DOHH2 (cell line): ENCODE data around the gene PRDM11.

Source experiments
- H3F3A ChIP-seq: fragments of 200-600 bp; sonication (generic), shearing (Covaris generic); 2 replicates; pipeline ENCODE4 v1.6.0; 2016; ENCODE audit warnings: antibody characterized with exemption, mild to moderate bottlenecking; ENCODE audit not compliant: control insufficient read depth, insufficient read depth
- H3K27ac ChIP-seq: fragments of 200-600 bp; sonication (generic); 2 replicates; pipeline ENCODE4 v1.5.1; 2014; ENCODE audit warnings: low read depth, mild to moderate bottlenecking, low read length, moderate library complexity
- H3K27me3 ChIP-seq: fragments of 200-600 bp; sonication (generic); 2 replicates; pipeline ENCODE4 v1.6.1; 2014; ENCODE audit warnings: mild to moderate bottlenecking, low read length, mixed read lengths; ENCODE audit not compliant: control insufficient read depth
- H3K36me3 ChIP-seq: fragments of 200-600 bp; sonication (generic); 2 replicates; pipeline ENCODE4 v1.6.1; 2014; ENCODE audit warnings: mild to moderate bottlenecking, low read length, moderate library complexity, mixed read lengths; ENCODE audit not compliant: control insufficient read depth
- H3K4me1 ChIP-seq: fragments of 200-600 bp; sonication (generic); 2 replicates; pipeline ENCODE4 v1.6.1; 2014; ENCODE audit warnings: mild to moderate bottlenecking, low read length, mixed read lengths; ENCODE audit not compliant: control insufficient read depth
- H3K4me2 ChIP-seq: fragments of 200-600 bp; sonication (generic); 2 replicates; pipeline ENCODE4 v1.6.0; 2014; ENCODE audit warnings: mild to moderate bottlenecking, low read length, moderate library complexity
- H3K4me3 ChIP-seq: fragments of 200-600 bp; sonication (generic); 2 replicates; pipeline ENCODE4 v1.5.1; 2014; ENCODE audit warnings: mild to moderate bottlenecking, low read length, mixed read lengths
- H3K79me2 ChIP-seq: fragments of 200-600 bp; sonication (generic); 2 replicates; pipeline ENCODE4 v1.6.1; 2014; ENCODE audit warnings: mild to moderate bottlenecking, low read length, mixed read lengths; ENCODE audit not compliant: control insufficient read depth
- H3K9me2 ChIP-seq: fragments of 200-600 bp; sonication (generic); replicated peaks from 2 replicates; pipeline ENCODE4 v1.6.1; 2014; ENCODE audit warnings: mild to moderate bottlenecking, low read length, mixed read lengths; ENCODE audit not compliant: control insufficient read depth
- H3K9me3 ChIP-seq: fragments of 200-600 bp; sonication (generic); 2 replicates; pipeline ENCODE4 v1.6.1; 2014; ENCODE audit warnings: antibody characterized with exemption, low read length, mixed read lengths; ENCODE audit not compliant: control insufficient read depth, insufficient read depth
- H4K20me1 ChIP-seq: fragments of 200-600 bp; sonication (generic); 2 replicates; pipeline ENCODE4 v1.6.0; 2014; ENCODE audit warnings: low read depth, mild to moderate bottlenecking, antibody characterized with exemption, low read length, moderate library complexity; ENCODE audit not compliant: control insufficient read depth, insufficient read depth
- CTCF ChIP-seq: fragments of 200-600 bp; sonication (generic); IDR thresholded peaks from one replicate; pipeline ENCODE4 v1.5.1; 2014; ENCODE audit warnings: antibody characterized with exemption, mild to moderate bottlenecking, low read depth, low read length; ENCODE audit not compliant: poor library complexity, severe bottlenecking
- EZH2phosphoT487 ChIP-seq: fragments of 200-600 bp; sonication (generic); IDR thresholded peaks from 2 replicates; pipeline ENCODE4 v1.6.1; 2017; ENCODE audit warnings: borderline replicate concordance, mild to moderate bottlenecking, antibody characterized with exemption, low read length, moderate library complexity, mixed read lengths

The PRDM11 gene

GRCh38 chr11:45270946-45271716 is 124.7 kb downstream of the PRDM11 start:
- TF ChIP-seq CTCF = no peak

GRCh38 chr11:45272701-45273100 is 126.3 kb downstream of the PRDM11 start:
- Histone ChIP-seq H3K4me1 (no peaks in the 10 kb centered on the region), H4K20me1 (no peaks in the 10 kb centered on the region), H3K9me3 (no peaks in the 10 kb centered on the region), H3K27me3 (peaks cover 29% of the 10 kb centered on the region), H3K4me2 (no peak overlapping the region), H3K36me3 (no peaks in the 10 kb centered on the region), H3F3A (no peaks in the 10 kb centered on the region), H3K27ac (no peak overlapping the region), H3K79me2 (no peaks in the 10 kb centered on the region), H3K9me2 (no peaks in the 10 kb centered on the region), H3K4me3 (no peak overlapping the region)
- TF ChIP-seq CTCF (no peak), EZH2phosphoT487 (no peak)

More at GRCh38 chr11:45270946-45271716, 124.7 kb downstream of the PRDM11 start:
- Histone ChIP-seq H3K79me2 (no peaks in the 10 kb centered on the region), H3K4me3 (no peak overlapping the region), H3K4me1 (no peaks in the 10 kb centered on the region), H3K36me3 (no peaks in the 10 kb centered on the region), H3F3A (no peaks in the 10 kb centered on the region), H4K20me1 (no peaks in the 10 kb centered on the region), H3K9me2 (no peaks in the 10 kb centered on the region), H3K4me2 (no peak overlapping the region), H3K27ac (no peak overlapping the region), H3K27me3 (peaks cover 29% of the 10 kb centered on the region), H3K9me3 (no peaks in the 10 kb centered on the region)

GRCh38 chr11:45273509-45273908 is 127.1 kb downstream of the PRDM11 start:
- Histone ChIP-seq H3K27me3 (peaks cover 29% of the 10 kb centered on the region), H3F3A (no peaks in the 10 kb centered on the region)

More at GRCh38 chr11:45273509-45273908, 127.1 kb downstream of the PRDM11 start:
- Histone ChIP-seq H3K4me1 (no peaks in the 10 kb centered on the region), H3K4me3 (no peak overlapping the region), H3K27ac (no peak overlapping the region), H3K79me2 (no peaks in the 10 kb centered on the region), H3K9me2 (no peaks in the 10 kb centered on the region), H3K9me3 (no peaks in the 10 kb centered on the region), H4K20me1 (no peaks in the 10 kb centered on the region), H3K36me3 (no peaks in the 10 kb centered on the region), H3K4me2 (no peak overlapping the region)
- TF ChIP-seq CTCF = no peak
